Nucleus accumbens (tissue), 56 donors: ENCODE results near the gene GSTP1.
A peak's percentile ranks its signal among the peaks of the same experiment; 100 is the strongest.
"Not testable (repeated sequence)": the region's sequence is repeated elsewhere in the genome, so short reads cannot be mapped to it uniquely, and the experiment has no call there.

Experiments used
- DNase-seq, 56 donors: peaks; one replicate each; lab custom pipeline; 2025; lab: John Stamatoyannopoulos, UW

GSTP1 gene

DNA sequence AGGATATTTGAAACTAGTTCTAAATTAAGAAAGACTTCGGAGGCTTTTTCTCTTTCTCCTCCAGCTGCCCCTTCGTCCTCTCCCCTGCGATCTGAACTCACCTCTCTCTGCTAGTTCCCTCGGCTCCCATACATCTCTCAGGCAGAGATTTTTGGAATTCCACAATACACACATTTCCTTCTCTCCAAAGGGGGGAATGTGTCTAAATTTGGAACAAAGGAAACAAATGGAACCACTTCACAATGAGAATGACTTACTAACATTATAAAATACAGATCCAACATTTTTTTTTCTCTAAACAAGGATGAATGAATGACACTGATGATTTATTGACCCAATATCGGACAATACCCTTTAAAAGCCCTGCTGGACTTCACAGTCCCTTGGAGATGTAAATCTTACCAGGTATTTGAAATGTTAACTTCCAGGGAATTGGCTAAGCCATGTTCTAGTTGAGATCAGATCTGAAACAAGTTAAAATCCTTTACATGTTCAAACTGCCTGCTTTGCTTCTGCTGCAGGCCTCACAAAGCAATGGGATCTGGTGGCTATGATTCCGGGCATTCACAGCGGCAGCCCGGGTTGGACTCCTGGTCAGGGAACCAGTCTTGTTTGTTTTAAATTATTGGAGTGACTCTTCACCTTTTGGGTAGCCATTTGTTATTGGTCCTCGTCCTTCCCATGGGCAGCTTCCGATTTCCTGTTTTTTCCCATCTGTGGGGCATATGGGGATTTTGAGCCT lies 20.5 kb upstream of the GSTP1 start:
- no peak for DNase-seq

DNA sequence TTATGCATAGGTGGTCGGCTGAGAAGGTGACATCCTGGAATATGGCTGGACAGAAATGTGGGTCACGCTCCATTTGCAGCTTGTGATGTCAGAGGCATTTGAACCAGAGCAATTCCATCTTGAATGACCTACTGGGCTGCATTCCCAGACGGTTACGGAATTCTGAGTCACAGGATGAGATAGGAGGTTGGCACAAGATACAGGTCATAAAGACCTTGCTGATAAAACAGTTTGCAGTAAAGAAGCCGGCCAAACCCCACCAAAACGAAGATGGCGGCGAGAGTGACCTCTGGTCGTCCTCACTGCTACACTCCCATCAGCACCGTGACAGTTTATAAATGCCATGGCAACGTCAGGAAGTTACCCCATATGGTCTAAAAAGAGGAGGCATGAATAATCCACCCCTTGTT lies 19.9 kb upstream of the GSTP1 start:
- not testable (repeated sequence) for DNase-seq

DNA sequence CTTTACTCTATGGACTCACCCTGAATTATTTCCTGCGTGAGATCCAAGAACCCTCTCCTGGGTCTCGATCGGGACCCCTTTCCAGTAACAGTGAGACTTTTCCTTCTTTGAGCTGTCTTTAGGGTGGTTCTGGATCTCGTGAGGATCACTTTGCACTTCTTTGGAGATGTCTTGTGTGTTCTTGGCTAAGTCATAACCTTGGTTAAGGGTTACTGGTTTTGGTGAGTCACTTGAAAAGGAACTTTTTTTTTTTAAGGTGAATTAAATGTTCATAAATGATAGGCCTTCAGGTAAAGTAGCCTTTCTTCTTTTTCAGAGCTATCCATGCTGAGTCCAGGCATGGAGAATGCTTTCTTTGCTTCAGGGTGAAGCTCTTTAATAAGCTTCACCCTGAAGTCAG lies 19.4 kb upstream of the GSTP1 start:
- no peak for DNase-seq

DNA sequence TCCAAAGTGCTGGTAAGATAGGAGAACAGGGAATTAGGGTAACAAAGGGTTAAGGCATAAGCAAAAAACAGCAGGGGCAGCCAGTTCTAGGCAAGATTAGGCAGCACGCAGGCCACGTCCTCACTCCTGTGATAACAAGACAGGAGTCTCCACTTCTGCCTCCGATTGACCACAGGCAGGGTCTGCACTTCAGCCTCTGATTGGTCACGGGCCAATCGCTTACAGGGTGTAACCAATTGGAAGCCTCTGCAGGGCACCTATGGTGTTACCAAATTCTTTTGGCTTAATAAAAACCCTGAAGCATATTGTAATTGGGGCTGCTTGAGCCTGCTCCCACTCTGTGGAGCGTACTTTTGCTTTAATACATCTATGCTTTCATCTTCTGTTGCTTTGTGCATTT lies 12.2 kb upstream of the GSTP1 start:
- no peak for DNase-seq

DNA sequence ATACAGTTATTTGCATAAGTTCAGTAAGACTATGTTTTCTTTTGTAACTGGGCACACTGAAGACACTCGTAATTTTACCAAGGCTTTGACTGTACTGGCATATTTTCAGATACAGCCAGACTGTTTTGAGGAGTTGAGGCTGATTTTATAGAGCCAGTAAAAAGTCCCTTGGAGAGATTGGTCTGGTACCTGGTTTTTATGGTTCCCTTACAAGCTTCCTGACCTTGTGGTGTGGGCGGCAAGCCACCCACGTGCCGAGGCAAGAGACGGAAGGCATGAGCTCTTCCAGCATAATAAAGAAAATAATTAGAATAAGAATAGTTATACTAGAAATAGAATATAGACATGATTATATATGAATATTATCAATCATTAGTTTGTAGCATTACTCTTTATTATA lies 11.3 kb upstream of the GSTP1 start:
- no peak for DNase-seq

DNA sequence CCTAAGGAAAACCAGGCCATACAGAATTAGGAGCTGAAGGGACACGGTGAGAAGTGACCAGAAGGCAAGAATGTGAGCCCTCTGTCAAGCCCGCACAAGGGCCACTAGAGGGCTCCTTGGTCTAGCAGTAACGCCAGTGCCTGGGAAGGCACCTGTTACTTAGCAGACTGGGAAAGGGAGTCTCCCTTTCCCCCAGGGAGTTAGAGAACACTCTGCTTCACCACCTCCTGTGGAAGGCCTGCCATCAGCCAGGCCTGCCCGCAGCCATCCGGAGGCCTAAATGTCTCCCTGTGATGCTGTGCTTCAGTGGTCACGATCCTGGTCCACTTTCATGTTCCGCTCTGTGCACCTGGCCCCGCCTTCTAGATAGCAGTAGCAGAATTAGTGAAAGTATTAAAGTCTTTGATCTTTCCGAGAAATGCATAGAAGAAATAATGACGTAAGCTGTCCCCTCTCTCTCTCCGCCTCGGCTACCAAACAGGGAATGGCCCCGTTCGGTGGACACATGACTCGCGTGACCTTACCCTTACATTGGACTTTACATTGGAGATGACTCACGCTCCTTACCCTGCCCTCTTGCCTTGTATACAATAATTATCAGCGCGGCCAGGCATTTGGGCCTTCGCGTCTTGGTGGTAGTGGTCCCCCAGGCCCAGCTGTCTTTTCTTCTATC lies 10.7 kb upstream of the GSTP1 start:
- DNase-seq, result peak in 23 of 56 donors; percentile 4 to 61 (median 15)

DNA sequence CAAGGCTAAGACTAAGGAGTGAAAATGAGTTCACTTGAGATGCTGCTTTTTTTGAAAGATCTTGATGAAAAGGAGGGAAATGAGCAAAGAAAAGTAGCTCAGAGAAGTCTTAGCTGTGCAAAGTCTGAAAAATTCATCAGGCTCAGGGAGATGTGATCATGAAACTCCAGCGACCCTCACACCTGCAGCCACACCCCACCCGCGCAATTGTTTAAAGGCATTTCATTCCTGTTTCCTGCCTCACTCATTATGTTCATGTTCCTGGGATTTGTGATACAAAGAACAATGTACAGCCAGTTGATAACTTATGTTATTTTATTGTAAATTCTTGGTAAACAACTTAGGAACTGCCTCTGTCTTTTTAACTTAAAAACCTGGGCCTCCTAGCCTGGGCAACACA lies 8.7 kb upstream of the GSTP1 start:
- DNase-seq, result no peak

DNA sequence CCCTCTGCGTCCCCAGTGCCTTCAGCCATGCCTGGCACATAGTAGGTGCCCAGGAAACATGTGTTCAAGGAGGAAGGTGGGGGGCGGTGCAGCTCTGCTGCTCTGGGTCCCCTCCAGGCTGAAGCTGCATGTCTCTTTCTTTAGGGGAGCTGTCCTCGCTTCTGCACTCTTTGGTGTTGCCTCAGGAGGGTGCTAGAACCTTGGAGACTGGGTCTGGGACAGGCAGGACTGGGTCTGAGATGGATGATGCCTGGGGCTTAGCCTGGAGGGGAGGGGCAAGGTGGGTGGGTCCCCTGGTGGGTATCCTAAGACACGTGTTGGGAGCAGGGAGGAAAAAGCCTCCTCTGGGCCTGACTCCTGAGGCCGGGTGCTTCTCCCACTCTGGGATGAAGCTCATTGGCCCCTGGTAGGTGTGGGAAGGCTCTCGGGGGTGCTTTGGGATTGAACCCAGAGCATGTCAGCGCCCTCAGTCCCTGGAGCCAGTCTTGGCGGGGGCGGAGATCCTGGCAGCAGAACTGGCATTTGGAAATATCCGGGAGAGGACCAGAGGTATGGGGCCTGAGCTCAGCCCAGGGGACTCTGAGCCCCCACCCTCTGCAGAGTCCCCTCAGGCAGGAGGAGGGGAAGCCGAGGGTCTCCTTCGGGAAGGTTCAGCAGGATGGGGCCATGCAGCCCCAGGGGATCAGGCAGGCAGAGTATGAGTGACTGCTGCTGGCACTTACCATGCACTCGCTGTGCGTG lies 6.7 kb upstream of the GSTP1 start:
- no peak for DNase-seq

DNA sequence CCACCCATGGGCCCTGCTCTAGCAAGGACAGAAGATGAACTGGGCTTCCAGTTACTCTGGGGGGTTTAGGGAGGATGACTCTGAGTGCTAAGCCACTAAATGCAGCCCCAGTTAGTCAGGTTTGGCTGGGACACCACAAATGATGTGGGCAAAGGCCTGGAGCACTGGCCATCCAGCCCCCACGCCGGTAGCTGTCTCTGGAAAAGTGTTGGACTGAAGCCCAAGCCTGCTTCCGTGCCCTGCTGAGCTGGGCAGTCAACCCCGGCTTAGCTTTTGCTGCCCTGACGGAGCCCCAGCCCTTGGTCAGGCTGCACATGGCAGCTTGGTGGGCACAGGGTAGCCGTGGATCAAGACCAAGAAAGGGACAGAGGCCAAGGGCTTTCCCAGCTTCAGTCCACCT lies 5.7 kb upstream of the GSTP1 start:
- no peak for DNase-seq

DNA sequence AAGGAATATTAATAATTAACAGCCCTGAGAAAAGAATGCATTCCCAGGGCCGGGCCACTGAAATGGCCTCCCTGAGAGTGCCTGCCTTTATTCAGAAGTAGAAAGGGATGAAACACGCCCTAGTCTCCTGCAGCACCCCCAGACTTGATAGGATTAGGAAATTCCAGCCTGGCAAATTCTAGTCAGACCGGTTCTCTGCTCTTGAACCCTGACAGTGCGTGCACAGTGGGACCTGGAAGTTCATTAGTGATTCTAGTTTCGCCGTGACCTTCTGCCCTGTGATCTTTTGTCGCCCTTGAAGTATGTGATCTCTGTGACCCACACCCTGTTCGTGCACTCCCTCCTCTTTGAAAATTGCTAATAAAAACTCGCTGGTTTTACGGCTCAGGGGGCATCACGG lies 2.1 kb upstream of the GSTP1 start:
- DNase-seq, result no peak

DNA sequence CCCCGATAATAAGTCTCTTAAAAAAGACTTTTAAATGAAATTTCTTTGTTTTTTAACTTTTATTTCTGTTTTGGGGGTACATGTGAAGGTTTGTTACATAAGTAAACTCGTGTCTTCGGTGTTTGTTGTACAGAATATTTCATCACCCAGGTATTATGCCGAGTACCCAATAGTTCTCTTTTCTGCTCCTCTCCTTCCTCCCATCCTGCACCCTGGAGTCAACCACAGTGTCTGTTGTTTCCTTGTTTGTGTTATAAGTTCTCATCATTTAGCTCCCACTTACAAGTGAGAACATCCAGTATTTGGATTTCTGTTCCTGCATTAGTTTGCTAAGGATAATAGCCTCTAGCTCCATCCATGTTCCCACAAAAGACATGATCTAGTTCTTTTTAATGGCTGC lies 1.6 kb upstream of the GSTP1 start:
- no peak for DNase-seq

DNA sequence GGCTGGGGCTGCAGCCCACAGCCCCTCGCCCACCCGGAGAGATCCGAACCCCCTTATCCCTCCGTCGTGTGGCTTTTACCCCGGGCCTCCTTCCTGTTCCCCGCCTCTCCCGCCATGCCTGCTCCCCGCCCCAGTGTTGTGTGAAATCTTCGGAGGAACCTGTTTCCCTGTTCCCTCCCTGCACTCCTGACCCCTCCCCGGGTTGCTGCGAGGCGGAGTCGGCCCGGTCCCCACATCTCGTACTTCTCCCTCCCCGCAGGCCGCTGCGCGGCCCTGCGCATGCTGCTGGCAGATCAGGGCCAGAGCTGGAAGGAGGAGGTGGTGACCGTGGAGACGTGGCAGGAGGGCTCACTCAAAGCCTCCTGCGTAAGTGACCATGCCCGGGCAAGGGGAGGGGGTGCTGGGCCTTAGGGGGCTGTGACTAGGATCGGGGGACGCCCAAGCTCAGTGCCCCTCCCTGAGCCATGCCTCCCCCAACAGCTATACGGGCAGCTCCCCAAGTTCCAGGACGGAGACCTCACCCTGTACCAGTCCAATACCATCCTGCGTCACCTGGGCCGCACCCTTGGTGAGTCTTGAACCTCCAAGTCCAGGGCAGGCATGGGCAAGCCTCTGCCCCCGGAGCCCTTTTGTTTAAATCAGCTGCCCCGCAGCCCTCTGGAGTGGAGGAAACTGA lies 731 bp downstream of the GSTP1 start:
- peak in 40 of 56 donors; percentile 15 to 72 (median 48) for DNase-seq

DNA sequence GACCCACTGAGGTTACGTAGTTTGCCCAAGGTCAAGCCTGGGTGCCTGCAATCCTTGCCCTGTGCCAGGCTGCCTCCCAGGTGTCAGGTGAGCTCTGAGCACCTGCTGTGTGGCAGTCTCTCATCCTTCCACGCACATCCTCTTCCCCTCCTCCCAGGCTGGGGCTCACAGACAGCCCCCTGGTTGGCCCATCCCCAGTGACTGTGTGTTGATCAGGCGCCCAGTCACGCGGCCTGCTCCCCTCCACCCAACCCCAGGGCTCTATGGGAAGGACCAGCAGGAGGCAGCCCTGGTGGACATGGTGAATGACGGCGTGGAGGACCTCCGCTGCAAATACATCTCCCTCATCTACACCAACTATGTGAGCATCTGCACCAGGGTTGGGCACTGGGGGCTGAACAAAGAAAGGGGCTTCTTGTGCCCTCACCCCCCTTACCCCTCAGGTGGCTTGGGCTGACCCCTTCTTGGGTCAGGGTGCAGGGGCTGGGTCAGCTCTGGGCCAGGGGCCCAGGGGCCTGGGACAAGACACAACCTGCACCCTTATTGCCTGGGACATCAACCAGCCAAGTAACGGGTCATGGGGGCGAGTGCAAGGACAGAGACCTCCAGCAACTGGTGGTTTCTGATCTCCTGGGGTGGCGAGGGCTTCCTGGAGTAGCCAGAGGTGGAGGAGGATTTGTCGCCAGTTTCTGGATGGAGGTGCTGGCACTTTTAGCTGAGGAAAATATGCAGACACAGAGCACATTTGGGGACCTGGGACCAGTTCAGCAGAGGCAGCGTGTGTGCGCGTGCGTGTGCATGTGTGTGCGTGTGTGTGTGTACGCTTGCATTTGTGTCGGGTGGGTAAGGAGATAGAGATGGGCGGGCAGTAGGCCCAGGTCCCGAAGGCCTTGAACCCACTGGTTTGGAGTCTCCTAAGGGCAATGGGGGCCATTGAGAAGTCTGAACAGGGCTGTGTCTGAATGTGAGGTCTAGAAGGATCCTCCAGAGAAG lies 1.6 kb downstream of the GSTP1 start:
- DNase-seq, result peak in 1 of 56 donors; percentile 23

DNA sequence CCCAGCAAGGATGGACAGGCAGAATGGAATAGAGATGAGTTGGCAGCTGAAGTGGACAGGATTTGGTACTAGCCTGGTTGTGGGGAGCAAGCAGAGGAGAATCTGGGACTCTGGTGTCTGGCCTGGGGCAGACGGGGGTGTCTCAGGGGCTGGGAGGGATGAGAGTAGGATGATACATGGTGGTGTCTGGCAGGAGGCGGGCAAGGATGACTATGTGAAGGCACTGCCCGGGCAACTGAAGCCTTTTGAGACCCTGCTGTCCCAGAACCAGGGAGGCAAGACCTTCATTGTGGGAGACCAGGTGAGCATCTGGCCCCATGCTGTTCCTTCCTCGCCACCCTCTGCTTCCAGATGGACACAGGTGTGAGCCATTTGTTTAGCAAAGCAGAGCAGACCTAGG lies 2.3 kb downstream of the GSTP1 start:
- no peak for DNase-seq

DNA sequence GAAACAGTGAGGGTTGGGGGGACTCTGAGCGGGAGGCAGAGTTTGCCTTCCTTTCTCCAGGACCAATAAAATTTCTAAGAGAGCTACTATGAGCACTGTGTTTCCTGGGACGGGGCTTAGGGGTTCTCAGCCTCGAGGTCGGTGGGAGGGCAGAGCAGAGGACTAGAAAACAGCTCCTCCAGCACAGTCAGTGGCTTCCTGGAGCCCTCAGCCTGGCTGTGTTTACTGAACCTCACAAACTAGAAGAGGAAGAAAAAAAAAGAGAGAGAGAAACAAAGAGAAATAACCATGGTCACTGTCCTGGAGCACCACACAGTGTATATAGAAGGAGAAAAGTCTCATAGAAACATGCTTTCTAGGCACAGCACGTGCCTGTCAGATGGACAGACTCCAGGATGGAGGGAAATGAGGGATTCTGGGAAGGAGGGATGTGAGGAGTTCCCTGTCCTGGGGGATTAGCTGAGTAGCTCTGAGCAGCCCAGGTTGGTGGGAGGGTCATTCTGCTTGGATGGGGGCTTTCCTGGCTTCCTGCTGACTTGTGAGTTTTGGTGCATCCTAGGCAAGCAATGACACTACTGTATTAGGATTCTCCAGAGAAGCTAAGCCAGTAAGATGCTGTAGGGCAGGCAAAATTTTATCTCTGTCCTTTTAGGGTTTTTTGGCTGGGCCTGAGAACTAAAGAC lies 3.1 kb downstream of the GSTP1 start:
- no peak for DNase-seq

DNA sequence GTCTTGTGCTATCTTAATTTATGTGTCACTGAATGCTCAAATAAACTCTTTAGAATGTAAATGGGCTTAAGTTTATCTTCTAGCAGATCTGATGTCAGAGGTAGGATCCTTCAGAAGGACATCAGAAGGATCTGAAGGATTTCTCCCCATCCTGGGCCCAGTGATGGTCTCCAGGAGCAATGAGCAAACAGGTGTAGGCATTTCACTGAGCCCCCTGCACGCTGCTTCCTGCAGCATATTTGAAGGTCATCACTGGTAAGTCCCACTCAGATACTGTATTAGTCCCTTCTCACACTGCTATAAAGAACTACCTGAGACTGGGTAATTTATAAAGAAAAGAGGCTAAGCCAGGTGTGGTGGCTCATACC lies 4.5 kb downstream of the GSTP1 start:
- DNase-seq, result no peak

DNA sequence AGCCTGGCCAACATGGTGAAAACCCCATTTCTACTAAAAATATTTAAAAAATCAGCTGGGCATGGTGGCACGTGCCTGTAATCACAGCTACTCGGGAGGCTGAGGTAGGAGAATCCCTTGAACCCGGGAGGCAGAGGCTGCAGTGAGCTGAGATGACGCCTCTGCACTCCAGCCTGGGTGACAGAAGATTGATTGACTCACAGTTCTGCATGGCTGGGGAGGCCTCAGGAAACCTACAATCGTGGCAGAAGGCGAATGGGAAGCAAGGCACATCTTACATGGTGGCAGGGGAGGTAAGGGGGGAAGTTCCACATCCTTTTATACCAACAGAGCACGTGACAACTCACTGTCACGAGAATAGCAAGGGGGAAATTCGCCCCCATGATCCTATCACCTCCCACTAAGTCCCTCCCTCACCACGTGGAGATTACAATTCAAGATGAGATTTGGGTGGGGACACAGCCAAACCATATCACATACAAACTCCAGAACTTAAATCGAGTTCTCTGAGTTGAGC lies 5.3 kb downstream of the GSTP1 start:
- DNase-seq, result not testable (repeated sequence)

DNA sequence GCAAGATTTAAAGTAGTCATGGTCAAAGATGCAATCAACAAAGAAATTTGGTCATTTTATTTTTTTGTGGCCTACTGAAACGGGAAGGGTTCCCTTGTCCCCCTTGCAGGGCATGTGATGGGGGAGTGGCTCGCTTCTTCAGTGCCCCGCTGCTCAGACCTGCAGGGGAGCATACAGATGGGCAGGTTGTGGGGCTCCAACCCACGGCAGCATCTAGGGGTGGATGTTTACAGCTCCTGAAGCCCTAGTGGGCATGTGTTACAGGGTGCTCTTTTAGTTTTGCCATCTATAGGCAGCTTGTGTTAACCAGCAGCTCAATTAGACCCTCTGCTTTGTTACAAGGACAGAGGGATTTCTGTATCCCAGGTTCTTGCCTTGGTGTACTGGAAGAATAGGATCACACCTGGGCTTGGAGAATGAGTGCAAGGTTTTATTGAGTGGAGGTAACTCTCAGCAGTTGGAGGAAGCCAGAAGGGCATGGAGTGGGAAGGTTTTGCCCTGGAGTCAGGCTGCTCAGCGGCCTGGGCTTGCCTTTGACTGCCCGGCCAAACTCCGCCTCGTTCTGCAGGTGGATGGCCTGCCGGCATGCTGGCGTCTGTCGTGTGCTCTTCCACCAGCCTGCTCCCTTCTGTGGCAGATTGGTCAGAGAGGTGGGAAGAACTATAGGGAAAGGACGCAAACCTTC lies 9.4 kb downstream of the GSTP1 start:
- DNase-seq, result no peak

DNA sequence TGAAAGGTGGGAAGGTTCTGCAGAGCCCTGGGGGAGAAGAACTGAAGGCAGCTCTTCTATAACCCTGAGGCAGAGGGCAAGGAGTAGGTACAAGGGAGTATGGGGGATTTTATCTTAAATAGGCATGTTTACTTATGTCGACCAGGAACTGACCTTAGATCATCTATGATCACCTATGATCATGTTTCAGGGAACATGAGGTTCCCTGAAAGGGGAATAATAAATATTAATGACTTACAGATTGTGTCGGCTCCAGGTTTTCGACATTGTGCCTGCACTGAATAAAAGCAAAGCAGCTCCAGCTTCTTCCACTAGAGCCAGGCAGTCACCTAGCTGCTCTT lies 9.9 kb downstream of the GSTP1 start:
- DNase-seq, result no peak
